Measurements from ENCODE around the gene PEAR1.
A peak's percentile ranks its signal among the peaks of the same experiment; 100 is the strongest.
"Not testable (repeated sequence)": the region's sequence is repeated elsewhere in the genome, so short reads cannot be mapped to it uniquely, and the experiment has no call there.

The PEAR1 gene

GRCh38 chr1:156922986-156923669 lies 29.6 kb downstream of the PEAR1 start:
- DNase-seq (ENCODE audit: low read depth), result no peak

DNA sequence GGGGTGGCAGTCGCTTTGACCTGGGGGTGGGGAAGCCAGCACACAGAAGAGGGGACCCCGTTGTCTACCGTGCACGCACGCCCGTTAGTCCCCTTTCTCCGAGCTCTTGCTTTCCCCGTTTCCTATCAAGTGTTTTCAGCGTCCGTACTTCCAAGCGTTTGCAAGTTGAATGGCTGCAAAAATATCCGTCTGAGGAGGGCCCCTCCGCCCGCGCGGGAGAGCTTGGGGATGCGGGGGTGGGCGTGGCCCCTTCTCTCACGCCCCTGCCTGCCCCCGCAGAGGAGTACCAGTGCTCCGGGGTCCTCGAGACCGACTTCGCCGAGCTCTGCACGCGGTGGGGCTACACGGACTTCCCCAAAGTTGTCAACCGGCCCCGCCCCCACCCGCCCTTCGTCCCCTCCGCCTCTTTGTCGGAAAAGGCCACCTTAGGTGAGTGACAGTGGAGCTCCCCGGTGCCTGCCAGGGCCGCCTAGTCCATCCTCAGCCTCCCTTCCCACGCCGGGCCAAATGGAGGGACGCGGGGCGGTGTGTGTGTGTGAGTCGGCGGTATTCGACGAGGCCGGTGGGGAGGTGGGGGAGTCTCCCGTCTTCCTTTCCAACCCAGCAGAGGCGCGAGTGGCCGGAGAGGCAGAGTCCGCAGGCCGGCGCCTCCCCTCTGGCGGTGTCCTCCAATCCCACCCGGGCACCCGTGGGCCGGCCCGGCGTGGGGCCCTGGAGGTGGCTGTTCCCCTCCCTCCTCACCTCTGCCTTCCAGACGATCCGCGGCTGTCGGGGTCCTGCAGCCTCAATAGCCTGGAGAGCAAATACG lies 30.4 kb downstream of the PEAR1 start:
- no peak for DNase-seq (ENCODE audit: low read depth)

GRCh38 chr1:156924478-156925153 lies 31.1 kb downstream of the PEAR1 start:
- no peak for DNase-seq (ENCODE audit: low read depth)

GRCh38 chr1:156925154-156926010 lies 31.9 kb downstream of the PEAR1 start:
- DNase-seq (ENCODE audit: low read depth), result no peak

- DNase-seq (ENCODE audit: low read depth), result no peak
These were observed 32.7 kb downstream of the PEAR1 start for GRCh38 chr1:156926175-156926574.

DNA sequence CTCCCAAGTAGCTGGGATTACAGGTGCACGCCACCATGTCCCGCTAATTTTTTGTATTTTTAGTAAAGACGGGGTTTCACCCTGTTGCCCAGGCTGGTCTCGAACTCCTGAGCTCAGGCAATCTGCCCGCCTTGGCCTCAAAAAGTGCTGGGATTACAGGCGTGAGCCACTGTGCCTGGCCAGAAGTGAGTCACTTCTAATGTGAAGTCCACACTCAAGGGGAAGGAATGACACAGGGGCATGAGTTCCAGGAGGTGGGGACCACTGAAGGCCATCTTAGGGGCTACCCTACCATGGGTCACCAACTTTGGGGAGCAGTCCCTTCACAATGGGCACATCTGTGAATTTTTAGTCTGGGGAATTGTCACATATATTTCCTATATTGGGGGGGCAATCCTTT lies 33.2 kb downstream of the PEAR1 start:
- DNase-seq (ENCODE audit: low read depth), result not testable (repeated sequence)

DNA sequence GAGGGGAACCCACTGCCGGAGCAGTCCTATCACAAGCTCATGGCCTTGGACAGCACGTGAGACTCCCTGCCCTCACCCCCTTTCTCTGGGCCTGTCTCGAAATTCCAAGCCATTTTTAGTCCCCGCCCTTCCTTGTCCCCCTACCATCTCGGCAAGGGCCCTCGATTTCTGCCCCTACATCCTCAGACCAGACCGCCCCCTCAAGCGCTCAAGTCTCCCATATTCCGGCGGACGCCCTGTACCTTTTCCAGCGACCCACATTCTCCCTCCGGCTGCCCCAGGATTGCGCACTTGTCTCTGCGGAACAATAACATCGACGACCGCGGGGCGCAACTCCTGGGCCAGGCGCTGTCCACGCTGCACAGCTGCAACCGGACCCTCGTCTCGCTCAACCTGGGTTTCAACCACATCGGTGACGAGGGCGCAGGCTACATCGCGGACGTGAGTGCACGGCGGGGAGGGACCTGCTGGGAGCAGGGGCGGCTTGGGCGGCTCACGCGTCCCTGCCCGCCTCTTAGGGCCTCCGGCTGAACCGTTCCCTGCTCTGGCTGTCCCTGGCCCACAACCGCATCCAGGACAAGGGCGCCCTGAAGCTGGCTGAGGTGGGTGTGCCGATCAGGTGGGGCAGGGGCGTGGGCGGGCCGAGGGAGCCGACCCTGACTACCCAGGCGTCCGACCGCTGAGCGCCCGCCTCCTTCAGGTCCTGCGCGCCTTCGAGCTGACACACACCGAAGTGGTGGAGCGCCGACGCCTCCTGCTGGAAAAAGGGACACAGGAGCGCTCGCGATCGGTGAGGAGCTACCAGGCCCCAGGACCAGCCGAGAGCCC lies 33.9 kb downstream of the PEAR1 start:
- DNase-seq (ENCODE audit: low read depth), result peak; percentile 38

- DNase-seq (ENCODE audit: low read depth), result no peak
These were observed 34.6 kb downstream of the PEAR1 start for GRCh38 chr1:156928043-156928602.

DNA sequence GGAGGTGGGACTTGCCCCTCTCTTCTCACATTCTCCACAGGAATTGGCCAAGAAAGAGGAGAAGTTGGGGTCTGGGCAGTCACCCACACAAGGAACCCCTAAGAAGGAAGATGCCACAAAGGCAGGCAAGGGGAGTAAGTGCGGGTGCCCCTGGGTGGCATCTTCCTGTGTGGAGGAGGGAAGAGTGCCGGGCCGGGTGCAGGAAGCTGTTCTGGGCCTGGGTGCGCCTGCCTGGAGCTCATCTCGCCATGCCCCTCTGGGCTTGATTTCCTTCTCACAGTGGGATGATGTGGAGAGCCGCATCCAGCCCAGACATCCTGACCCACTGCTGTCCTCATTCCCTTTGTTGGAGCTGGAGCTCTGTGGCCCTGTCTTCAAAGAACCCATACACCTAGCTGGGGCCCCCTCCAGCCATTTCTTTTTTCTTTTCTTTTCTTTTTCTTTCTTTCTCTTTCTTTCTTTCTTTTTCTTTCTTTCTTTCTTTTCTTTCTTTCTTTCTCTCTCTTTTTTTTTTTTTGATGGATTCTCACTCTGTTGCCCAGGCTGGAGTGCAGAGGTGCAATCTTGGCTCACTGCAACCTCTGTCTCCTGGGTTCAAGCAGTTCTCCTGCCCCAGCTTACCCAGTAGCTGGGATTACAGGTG lies 36.2 kb downstream of the PEAR1 start:
- DNase-seq (ENCODE audit: low read depth), result no peak

DNA sequence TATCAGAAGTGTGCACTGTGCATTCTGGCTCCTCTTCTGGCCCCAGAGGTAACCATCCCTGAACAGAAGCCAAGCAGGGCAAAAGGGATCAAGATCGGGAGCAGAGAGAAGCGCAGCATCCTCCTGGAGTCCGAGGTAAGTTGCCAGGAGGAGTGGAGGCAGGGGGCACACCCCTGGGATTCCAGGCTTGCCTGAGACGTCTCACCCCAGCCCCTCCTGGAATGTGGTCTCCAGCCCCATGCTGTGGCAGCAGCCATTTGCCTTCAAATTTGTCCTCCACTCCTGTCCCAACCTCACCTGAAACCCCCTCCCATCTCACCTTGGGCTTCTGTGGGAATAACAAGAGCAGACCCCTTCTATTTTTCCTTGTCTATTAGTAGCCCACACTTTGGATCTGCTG lies 37.0 kb downstream of the PEAR1 start:
- no peak for DNase-seq (ENCODE audit: low read depth)

DNA sequence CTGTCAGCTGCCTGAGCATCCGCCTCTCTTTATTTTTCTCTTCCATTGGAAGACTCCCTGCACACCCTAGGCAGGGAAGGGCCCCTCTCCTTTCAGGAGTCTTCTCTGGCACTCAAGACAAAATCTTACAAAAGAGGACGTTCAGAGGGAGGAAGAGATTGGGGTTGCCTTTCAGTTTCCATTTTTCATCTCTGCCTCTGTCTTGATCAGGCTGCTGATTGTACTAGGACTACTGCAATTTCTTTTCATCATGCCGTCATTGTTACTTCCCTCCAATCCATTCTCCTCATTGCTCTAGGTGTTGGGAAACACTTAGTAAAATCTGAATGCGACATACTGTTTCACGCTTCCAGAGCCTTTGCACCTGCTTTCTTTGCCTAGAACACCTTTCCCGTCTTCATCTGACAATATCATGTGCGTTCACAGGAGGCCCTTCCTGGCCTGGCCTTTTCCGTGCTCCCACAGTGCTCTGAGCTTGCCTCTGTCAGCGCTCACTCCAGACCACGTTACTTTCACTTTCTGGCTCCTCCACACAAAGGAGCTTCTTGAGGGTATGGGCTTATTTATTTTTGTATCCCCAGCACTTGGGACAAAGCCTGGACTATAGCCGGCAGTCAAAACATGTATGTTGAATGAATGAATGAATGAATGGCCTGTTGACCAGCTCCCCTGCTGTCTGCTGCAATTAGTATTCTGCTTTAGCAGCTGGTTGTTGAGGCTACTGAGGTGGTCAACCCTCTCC lies 37.9 kb downstream of the PEAR1 start:
- no peak for DNase-seq (ENCODE audit: low read depth)

DNA sequence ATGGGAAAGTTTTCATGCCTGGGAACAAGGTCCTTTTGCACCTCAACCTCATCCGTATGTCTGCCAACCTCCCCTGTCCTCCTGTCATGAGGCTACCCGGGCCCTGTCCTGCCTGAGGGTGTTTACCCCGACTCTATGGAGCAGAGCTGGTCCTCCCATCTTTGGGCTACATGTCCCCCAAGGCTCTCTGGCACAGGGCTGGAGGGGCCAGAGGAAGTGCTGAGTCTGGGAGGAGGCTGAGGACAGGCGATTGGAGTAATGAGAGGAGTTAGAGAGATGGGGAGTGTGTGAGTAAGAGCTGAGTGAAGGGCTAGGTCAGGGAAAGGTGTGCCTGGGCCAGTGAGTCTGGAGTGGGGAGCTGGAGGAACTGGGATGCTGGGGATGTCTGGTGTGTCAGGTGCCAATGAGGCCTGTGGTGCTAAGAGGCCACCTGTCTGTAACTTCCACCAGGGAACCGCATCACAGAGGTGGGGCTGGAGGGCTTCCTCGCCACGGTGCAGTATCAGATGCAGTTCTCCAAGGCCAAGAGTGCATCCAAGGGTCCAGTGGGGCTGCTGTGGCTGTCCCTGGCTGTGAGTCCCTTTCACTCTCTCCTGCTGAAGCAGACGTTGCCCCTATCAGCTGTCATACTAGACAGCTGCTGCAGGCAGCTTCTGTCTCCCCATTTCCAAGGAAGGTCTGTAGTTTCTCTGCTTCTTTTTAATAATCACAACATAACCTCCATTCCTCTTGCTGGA lies 38.6 kb downstream of the PEAR1 start:
- DNase-seq (ENCODE audit: low read depth), result no peak

GRCh38 chr1:156933136-156933535 lies 39.6 kb downstream of the PEAR1 start:
- no peak for DNase-seq (ENCODE audit: low read depth)

DNA sequence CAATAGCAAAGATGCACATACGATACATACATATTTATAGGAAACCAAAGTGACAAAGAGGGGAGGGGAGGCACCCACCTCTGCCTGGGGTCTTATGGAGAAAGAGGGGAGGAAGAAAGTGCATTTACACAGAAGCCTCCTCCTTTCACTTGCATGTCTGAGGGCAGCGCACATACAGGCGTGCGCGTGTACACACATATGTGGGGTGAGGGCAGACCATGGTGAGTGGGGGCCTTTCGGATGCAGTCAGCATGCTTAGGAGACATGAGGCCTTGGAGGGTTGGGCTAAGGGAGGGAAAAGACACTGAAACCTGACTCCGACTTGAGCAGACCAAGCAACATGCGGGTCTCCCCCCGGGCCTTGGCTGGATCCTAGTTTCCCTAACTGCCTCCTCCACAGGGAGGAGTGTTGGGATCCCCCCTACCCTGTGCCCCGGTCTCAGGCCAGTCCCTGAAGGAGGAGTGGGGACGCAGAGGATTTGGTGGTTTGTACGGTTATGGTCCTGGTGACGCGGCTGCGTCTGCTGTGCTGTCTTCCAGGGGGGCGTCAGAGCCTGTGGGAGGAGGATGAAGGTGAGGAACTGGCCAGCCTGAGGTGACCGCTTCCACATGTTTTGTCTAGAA lies 42.1 kb downstream of the PEAR1 start:
- DNase-seq (ENCODE audit: low read depth), result no peak

- no peak for DNase-seq (ENCODE audit: low read depth)
These were observed 42.7 kb downstream of the PEAR1 start for GRCh38 chr1:156936191-156936590.

DNA sequence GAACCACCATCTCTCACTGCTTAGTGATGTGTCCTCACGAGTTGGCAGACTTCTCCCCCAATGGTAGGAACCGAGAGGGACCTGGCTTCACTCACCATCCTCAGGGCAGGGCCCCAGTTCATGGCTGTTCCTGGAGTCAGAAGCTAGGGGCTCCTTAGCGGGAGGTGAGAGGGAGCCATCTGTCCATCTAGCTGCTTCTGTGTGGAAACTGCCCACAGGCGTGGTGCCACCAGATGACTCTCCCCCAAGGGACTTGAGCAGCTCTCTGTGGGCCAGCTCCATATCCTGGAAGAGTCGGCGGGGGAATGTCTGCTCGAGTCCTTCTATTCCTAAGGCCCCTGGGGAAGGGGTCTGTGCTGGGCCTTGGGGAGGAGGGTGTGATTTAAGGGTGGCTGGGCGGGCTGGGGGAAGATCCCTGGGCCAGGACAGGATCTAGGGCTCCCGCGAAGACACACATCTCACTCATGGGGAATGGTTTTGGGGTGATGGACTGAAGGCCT lies 43.3 kb downstream of the PEAR1 start:
- DNase-seq (ENCODE audit: low read depth), result no peak

DNA sequence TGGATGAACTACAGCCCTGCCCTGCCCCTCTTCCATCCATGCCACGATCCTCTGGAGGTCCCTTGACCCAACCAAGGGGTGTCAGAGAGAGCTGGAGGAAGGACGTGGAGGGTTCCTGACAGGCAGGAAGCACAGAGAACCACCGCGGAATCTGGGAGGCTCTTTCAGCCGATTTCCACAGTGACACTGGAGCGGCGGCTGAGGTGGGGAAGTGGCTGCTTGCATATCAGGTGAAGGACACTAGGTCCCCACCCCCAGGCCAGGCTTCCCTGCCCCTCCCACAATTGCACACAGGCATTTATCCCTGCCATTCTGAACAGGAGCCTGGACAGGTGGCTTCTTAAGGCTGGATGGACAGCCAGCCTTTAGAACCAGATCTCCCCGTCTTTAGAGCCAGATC lies 44.4 kb downstream of the PEAR1 start:
- DNase-seq (ENCODE audit: low read depth), result no peak

DNA sequence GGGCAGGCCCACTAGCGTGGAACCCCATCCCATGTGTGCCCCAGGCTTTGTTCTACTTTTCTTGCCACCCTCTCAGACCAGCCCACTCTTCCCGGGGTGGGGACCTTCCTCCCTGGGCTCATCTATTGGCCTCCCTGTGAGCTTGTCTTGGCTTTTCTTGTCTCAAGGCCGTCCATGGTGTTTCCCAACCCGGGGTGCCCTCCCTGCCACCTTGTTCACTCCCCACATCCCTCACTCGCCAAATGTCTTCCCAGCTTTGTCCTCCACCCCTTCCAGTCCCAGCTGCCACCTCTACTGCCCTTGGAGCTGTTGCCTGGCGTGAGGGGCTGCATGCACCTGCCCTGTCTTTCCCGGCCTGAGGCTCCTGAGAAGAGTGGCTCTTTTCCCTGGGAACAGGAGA lies 45.3 kb downstream of the PEAR1 start:
- DNase-seq (ENCODE audit: low read depth), result no peak
